BLaER1 (cell line): ENCODE results near the gene DYNLT2B.
"Not testable (repeated sequence)": the region's sequence is repeated elsewhere in the genome, so short reads cannot be mapped to it uniquely, and the experiment has no call there.

ENCODE experiments used
- H3K27ac ChIP-seq: shearing (Covaris generic); formaldehyde crosslinking; 2 replicates; pipeline ENCODE4 v1.8.1; 2022
- H3K27me3 ChIP-seq: shearing (Covaris generic); formaldehyde crosslinking; 2 replicates; pipeline ENCODE4 v1.8.1; 2022
- H3K36me3 ChIP-seq: shearing (Covaris generic); formaldehyde crosslinking; 2 replicates; pipeline ENCODE4 v1.8.1; 2022
- H3K4me1 ChIP-seq: shearing (Covaris generic); formaldehyde crosslinking; 2 replicates; pipeline ENCODE4 v1.8.1; 2022
- H3K4me2 ChIP-seq: shearing (Covaris generic); formaldehyde crosslinking; 2 replicates; pipeline ENCODE4 v1.8.1; 2022
- H3K4me3 ChIP-seq: shearing (Covaris generic); formaldehyde crosslinking; 2 replicates; pipeline ENCODE4 v1.8.1; 2022
- H3K9ac ChIP-seq: shearing (Covaris generic); formaldehyde crosslinking; 2 replicates; pipeline ENCODE4 v1.8.1; 2022
- H3K9me3 ChIP-seq: shearing (Covaris generic); formaldehyde crosslinking; 2 replicates; pipeline ENCODE4 v1.8.1; 2022
- H4K20me1 ChIP-seq: shearing (Covaris generic); formaldehyde crosslinking; 2 replicates; pipeline ENCODE4 v1.8.1; 2022
- Cebpa-rat ChIP-seq: shearing (Covaris generic); IDR thresholded peaks from 2 replicates; pipeline ENCODE4 v1.8.1; 2022

The DYNLT2B gene

GRCh38 chr3:196317687-196318467 lies at the start of gene DYNLT2B:
DYNLT2B (minus strand) TSS chr3:196318240; CDS start chr3:196318152, 88 bp downstream.
- no peaks in the 10 kb centered on the region for H4K20me1 ChIP-seq
- H3K27ac ChIP-seq, result peak within 1 kb of the TSS; percentile 84
- H3K27me3 ChIP-seq, result no peaks in the 10 kb centered on the region
- peak within 1 kb of the TSS; percentile 91 for H3K4me3 ChIP-seq
- no peaks in the 10 kb centered on the region for H3K9me3 ChIP-seq
- no peak for TF ChIP-seq Cebpa-rat
- peaks cover 18% of the 10 kb centered on the region for H3K4me1 ChIP-seq
- peak within 1 kb of the TSS; percentile 81 for H3K4me2 ChIP-seq
- peak within 1 kb of the TSS; percentile 83 for H3K9ac ChIP-seq
- peaks cover 3% of the 10 kb centered on the region; the same call in 1 of the 2 replicates for H3K36me3 ChIP-seq

GRCh38 chr3:196365736-196366135 lies 47.7 kb upstream of the DYNLT2B start:
- Histone ChIP-seq H4K20me1 (peaks cover 48% of the 10 kb centered on the region), H3K4me2 (no peak overlapping the region), H3K27me3 (no peaks in the 10 kb centered on the region), H3K4me3 (no peak overlapping the region), H3K9ac (no peak overlapping the region), H3K27ac (no peak overlapping the region), H3K9me3 (no peaks in the 10 kb centered on the region), H3K36me3 (peaks cover 89% of the 10 kb centered on the region), H3K4me1 (peaks cover 13% of the 10 kb centered on the region)
- TF ChIP-seq Cebpa-rat, result no peak

DNA sequence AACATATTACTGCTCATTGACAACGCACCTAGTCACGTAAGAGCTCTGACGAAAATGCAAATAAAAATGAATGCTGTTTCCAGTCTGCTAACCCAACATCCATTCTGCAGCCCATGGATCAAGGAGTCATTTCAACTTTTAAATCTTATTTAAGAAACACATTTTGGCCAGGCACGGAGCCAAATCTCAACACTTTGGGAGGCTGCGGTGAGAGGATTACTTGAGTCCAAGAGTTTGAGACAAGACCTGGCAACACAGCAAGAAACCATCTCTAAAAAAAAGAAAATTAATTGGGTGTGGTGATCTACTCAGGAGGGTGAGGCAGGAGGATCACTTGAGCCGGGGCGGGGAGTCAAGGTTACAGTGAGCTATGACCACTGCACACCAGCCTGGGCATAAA lies 42.5 kb upstream of the DYNLT2B start:
- Histone ChIP-seq H4K20me1 (peaks cover 78% of the 10 kb centered on the region), H3K9me3 (no peaks in the 10 kb centered on the region), H3K4me3 (no peak overlapping the region), H3K4me2 (no peak overlapping the region), H3K36me3 (peaks cover 86% of the 10 kb centered on the region), H3K9ac (no peak overlapping the region), H3K27me3 (no peaks in the 10 kb centered on the region), H3K27ac (no peak overlapping the region), H3K4me1 (peaks cover 26% of the 10 kb centered on the region)
- TF ChIP-seq Cebpa-rat, result no peak

DNA sequence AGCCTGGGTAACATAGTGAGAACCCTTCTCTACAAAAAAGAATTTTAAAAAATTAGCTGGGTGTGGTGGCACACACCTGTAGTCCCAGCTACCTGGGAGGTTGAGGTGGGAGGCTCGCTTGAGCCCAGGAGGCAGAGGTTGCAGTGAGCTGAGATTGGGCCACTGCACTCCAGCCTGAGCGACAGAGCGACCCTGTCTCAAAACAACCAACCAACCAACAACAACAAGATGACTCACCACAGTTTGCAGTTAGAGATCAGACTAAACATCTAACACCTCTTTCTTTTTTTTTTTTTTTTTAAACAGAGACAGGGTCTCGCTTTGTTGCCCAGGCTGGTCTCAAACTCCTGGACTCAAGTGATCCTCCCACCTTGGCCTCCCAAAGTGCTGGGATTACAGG lies 40.5 kb upstream of the DYNLT2B start:
- not testable (repeated sequence) for H3K4me3 ChIP-seq, H3K9me3 ChIP-seq, H3K27ac ChIP-seq, H3K9ac ChIP-seq, H3K27me3 ChIP-seq
- Histone ChIP-seq H3K4me1 (peaks cover 26% of the 10 kb centered on the region), H3K4me2 (peak overlapping the region; percentile 70), H3K36me3 (peaks cover 94% of the 10 kb centered on the region), H4K20me1 (peaks cover 67% of the 10 kb centered on the region)

DNA sequence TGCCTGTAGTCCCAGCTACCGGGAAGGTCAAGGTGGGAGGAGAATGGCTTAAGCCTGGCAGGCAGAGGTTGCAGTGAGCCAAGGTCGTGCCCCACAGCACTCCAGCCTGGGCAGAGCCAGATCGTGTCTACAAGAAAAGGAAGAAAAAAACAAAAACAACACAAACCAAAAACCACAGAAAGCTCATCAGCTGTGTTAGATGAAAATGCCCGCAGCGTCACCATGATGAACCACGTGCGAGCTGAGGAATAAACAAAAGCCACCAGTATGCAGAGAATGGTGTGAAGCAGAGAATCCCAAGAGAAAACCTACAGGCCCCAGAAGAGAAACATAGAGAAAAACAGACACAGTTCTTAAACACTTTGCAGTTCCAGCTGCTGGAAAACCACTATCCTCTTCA lies 39.9 kb upstream of the DYNLT2B start:
- Histone ChIP-seq H3K36me3 (peaks cover 94% of the 10 kb centered on the region), H3K4me3 (no peak overlapping the region), H3K4me2 (peak overlapping the region; percentile 70), H3K9ac (no peak overlapping the region; the same call in 1 of the 2 replicates), H3K4me1 (peaks cover 26% of the 10 kb centered on the region), H3K27me3 (no peaks in the 10 kb centered on the region), H3K9me3 (no peaks in the 10 kb centered on the region), H4K20me1 (peaks cover 64% of the 10 kb centered on the region), H3K27ac (no peak overlapping the region)
- no peak for TF ChIP-seq Cebpa-rat

DNA sequence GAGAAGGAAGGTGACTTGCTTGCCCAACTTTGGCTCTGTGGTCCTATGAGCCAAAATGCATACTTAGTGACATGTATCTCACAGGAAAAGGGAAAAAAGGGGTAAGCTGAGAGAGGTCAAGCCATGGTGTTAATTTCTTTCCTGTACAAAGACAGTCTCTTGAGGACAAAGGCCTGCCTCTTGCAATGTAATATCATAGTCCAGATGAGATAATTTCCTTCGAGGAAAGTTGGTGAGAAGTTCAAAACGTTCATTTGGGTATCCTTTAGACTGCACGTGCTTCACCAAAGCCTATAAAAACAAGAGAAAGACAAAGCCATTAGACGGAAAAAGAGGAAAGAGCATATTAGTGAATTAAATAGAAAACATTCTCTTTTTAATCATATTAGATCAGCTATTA lies 38.5 kb upstream of the DYNLT2B start:
- H3K27ac ChIP-seq, result no peak overlapping the region
- peaks cover 64% of the 10 kb centered on the region for H4K20me1 ChIP-seq
- H3K4me3 ChIP-seq, result no peak overlapping the region
- no peak for TF ChIP-seq Cebpa-rat
- no peak overlapping the region for H3K9ac ChIP-seq
- H3K4me1 ChIP-seq, result peaks cover 26% of the 10 kb centered on the region
- H3K4me2 ChIP-seq, result no peak overlapping the region
- no peaks in the 10 kb centered on the region for H3K27me3 ChIP-seq
- H3K9me3 ChIP-seq, result no peaks in the 10 kb centered on the region
- peaks cover 93% of the 10 kb centered on the region for H3K36me3 ChIP-seq

DNA sequence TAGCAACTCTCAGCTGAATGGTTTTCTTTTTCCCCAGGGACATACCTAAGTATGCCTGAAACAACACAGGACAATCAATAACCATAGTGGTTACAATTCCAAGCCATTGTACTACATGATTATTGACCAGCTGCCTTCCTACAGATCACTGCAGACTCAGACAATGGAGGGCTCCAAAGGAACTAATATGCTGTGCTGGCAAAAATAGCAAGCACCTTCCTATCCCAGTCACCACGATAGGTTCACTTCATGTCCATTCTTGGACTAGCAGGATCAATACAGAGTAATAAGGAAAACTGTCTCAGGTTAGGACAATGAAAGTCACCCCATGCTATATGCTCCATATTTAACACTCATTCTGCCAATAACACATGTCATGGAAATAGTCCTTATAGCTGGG lies 37.6 kb upstream of the DYNLT2B start:
- H3K9ac ChIP-seq, result no peak overlapping the region
- H3K4me1 ChIP-seq, result peaks cover 26% of the 10 kb centered on the region
- no peak for TF ChIP-seq Cebpa-rat
- H3K4me2 ChIP-seq, result no peak overlapping the region
- H3K9me3 ChIP-seq, result no peaks in the 10 kb centered on the region
- H3K4me3 ChIP-seq, result no peak overlapping the region
- no peak overlapping the region for H3K27ac ChIP-seq
- peaks cover 62% of the 10 kb centered on the region for H4K20me1 ChIP-seq
- no peaks in the 10 kb centered on the region for H3K27me3 ChIP-seq
- H3K36me3 ChIP-seq, result peaks cover 88% of the 10 kb centered on the region

DNA sequence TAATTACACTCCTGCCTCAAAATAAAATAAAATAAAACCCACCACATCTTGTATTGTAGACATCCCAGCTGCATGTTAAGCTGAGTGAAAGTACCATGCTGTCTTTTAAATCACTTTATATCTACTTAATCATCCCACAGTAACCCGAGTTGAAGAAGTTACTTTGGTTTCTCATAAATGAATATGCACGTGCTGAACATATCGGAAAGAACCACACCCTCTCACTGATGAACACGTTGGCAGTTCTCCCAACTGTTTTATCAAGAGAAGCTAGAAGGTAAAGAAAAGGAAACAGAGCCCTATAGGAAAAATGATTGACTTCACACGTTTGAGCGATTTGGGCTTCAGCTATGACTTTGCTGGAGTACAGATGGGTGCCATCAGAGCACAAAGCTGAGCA lies 36.1 kb upstream of the DYNLT2B start:
- no peak overlapping the region for H3K27ac ChIP-seq
- H3K27me3 ChIP-seq, result no peaks in the 10 kb centered on the region
- no peak overlapping the region for H3K4me2 ChIP-seq
- peaks cover 83% of the 10 kb centered on the region for H3K36me3 ChIP-seq
- H4K20me1 ChIP-seq, result peaks cover 46% of the 10 kb centered on the region
- no peak overlapping the region for H3K9ac ChIP-seq
- no peaks in the 10 kb centered on the region for H3K9me3 ChIP-seq
- TF ChIP-seq Cebpa-rat, result no peak
- H3K4me3 ChIP-seq, result no peak overlapping the region
- peaks cover 22% of the 10 kb centered on the region for H3K4me1 ChIP-seq

DNA sequence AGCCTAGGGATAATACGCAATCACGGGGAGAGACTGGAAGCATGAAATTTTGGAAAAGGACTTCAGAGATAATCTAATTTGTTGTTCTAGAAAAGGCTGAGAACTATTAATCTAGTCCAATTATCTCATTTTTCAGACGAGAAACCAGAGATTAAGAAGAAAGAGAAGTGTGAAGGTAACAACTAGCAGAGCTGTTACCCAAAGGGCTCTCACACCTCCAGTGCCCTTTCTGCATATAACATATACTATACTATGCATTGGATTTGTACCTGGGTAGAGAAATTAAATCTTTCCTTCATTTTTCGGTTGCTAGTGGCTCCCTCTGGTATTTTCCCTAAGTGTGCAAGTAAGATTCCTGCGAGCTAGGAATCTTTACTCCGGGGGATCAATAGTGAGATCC lies 33.5 kb upstream of the DYNLT2B start:
- TF ChIP-seq Cebpa-rat, result no peak
- Histone ChIP-seq H3K27me3 (no peaks in the 10 kb centered on the region), H3K9me3 (no peaks in the 10 kb centered on the region), H3K27ac (no peak overlapping the region), H3K36me3 (peaks cover 80% of the 10 kb centered on the region), H3K4me2 (no peak overlapping the region), H4K20me1 (peaks cover 20% of the 10 kb centered on the region), H3K4me1 (no peaks in the 10 kb centered on the region), H3K9ac (no peak overlapping the region), H3K4me3 (no peak overlapping the region)

DNA sequence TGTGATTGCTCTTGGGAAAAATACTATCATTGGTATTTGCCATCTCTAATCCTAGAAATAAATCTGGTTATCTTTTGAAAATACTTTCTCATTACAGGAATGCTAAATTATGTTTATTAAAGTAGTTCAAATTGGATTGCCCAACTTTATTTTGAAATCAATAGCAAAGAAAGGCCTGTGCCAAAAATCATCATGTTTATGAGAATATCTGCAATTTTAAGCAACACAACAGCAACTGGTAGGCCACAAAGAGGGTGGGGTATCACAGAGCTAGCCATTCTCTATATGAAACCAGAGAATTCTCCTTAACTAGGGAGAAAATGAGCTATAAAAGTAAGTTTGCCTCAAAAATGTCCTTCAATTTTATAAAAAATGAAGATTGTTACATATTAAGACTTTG lies 32.0 kb upstream of the DYNLT2B start:
- no peaks in the 10 kb centered on the region for H3K27me3 ChIP-seq
- 0 out of 2 replicates have a peak, but pooled peaks cover 9% of the 10 kb centered on the region for H4K20me1 ChIP-seq
- H3K27ac ChIP-seq, result no peak overlapping the region
- TF ChIP-seq Cebpa-rat, result no peak
- H3K9ac ChIP-seq, result no peak overlapping the region
- H3K4me3 ChIP-seq, result no peak overlapping the region
- peaks cover 13% of the 10 kb centered on the region for H3K4me1 ChIP-seq
- H3K4me2 ChIP-seq, result no peak overlapping the region
- peaks cover 73% of the 10 kb centered on the region for H3K36me3 ChIP-seq
- H3K9me3 ChIP-seq, result no peaks in the 10 kb centered on the region

DNA sequence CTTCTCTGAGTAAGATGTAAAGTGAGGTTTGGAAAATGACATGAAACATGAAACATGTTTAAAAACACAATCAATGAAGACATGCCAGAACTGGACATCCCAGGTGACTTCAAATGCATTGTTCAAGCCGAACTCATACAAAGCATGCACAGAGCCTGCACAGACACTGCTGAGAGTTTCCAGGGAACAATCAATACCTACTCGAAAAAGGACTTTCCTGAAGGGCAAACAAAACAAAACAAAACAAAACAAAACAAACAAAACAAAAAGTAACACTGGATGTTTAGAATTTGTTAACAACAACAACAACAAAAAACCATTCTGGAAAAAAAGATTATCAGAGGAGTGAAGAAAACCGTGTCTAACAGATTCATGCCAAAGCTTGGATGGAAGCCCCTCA lies 30.7 kb upstream of the DYNLT2B start:
- no peak overlapping the region for H3K9ac ChIP-seq
- TF ChIP-seq Cebpa-rat, result no peak

More for the DNA sequence above, 30.7 kb upstream of the DYNLT2B start:
- Histone ChIP-seq H4K20me1 (0 out of 2 replicates have a peak, but pooled peaks cover 9% of the 10 kb centered on the region), H3K27ac (no peak overlapping the region), H3K4me1 (peaks cover 22% of the 10 kb centered on the region), H3K36me3 (peaks cover 61% of the 10 kb centered on the region), H3K4me3 (no peak overlapping the region), H3K9me3 (no peaks in the 10 kb centered on the region), H3K27me3 (no peaks in the 10 kb centered on the region), H3K4me2 (no peak overlapping the region)
